ENCODE measurements around the gene PDPN.

PDPN gene

DNA sequence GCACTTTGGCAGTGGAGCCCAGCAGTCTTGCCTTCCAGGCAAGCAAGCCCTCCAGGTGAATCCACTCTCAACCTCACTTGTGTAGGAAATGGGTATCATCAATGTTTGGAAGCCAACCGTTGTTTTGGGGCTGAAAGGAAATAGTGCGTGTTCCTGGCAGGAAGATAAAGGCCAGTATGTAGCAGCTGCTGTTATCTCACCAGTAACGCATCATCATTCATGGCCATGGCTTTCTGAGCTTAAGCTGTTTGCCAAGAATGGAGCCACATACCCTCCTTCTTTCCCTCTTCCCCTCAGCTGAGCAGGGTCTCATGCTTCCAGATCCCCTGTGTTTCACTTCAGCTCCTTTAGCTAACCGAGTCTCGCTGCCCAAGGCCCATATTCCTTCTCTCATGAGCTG is 2.2 kb upstream of the PDPN start:
- no peak for DNase-seq

GRCh38 chr1:13582713-13583443 is 754 bp upstream of the PDPN start:
- no peak for DNase-seq

- no peak for DNase-seq
Measured at GRCh38 chr1:13583966-13584791, 547 bp downstream of the PDPN start.

DNA sequence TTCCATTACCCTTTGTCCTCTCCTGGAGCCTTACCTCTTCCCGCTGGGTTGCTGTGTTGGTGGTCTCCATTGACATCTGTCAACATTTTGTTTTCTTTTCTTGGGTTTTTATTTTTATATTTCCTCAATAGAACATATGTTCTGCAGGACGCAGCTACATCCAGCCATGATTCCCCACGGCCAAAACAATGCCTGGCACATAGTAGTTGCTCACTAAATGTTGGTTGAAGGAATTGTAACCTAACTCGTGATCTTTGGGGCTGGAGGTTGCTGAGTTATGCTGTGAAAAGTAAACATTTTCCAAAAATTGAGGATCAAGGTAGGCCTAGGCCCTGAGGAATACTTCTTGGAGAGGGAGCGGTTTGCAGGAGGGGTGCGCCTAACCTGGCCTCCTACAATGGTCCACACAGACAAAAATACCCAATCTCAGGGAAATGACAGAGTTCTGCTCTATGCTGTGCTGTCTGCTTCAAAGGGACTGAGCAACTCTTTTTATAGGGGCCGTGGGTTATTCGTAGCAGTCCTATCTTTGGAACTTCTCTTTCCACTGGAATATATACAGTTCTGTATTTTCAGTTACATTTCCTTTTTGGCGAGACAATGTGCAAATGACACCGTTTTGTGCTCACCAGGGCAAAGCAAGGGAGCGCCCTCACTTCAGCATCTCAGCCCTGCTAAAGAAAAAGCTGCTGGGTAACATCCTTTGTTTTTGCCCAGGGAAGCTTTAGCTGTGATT is 1.4 kb downstream of the PDPN start:
- no peak for DNase-seq

GRCh38 chr1:13585612-13585991 is 2.0 kb downstream of the PDPN start:
- DNase-seq, result no peak

- no peak for DNase-seq
Measured at GRCh38 chr1:13586001-13586400, 2.4 kb downstream of the PDPN start.

- no peak for DNase-seq
Measured at GRCh38 chr1:13587256-13588030, 3.8 kb downstream of the PDPN start.

DNA sequence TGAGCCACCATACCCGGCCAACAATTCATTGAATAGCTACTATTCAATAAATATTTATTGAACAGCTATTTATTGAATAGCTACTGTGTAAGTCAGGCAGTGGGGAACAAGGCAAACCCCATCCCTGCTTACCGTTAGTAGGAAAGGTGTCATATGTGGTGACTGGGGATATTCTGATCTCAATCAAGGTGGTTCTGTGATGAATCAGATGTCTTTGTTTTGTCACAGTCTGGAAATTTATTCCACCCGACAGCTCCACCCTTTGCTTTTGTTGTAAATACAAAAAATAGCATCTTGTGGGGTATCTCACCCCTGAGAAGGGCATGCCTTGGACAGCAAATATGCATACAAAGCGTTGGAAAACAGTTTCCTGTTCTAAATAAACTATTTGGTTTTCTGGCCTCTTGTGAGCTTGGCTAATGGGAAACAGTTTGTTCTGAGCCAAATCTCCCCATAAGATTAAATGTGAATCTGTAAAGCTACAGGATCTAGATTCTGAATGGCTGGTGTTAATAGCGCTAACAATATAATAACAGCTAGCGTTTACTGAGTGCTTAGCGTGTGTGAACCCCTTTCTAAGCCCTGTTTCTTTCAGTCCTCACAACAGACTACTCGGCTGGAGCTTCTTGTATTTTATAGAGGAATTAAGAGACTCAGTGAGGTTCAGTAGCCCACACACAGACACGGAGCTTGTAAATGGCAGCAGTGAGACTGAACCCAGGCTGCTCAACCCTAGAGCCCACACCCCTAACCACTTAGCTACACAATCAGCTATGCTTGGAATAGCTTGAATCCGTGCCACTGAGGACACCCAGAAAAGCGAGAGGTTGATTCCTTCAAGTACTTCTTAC is 5.5 kb downstream of the PDPN start:
- DNase-seq, result no peak

DNA sequence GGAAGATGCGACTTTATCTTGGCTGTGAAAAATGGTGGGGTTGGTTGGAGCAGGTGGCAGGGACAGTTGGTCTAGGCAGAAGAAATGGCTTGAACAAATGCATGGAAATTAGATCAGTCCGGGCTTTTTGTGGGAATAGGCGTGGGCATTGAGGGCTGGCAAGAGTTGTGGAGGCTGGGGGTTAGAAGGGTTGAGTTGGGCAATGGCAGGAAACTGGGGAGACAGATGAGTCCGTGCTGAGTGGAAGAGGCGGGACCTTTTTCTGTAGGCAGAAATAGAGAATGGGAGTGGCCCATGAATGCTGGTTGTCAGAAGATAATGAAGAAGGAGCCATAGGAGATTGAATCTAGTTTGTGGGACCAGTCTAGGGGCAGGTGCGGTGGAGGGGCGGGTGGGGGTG is 6.9 kb downstream of the PDPN start:
- no peak for DNase-seq

DNA sequence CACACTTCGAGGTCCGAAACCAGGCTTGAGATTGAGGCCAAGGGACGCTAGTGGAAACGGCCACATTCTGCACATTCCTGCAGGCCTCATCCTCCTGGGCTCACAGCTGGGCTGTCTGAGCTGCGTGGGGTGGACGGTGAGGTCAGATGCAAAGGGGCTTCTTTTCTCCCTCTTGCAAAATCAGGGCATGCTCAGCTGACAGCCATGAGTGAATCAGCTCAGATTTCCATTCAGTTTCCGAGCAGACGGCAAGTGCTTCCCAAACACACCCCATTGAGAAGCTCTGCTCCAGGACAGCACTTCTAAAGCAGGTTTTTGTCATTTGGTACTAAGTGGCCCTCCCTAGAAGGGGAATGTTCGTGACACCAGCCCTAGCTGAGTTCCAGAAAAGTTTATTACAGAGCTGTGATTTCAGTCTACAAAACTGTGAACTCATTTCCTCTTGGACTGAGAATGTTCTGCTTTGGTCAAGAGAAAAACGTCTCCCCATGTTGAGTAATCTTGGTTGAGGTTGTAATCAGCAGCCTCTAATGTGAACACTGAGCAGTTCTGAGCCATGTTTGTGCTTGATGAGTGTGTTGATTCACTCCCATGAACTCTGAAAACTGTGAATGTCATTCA is 10.0 kb downstream of the PDPN start:
- no peak for DNase-seq

- DNase-seq, result no peak
Measured at GRCh38 chr1:13595411-13595810, 11.8 kb downstream of the PDPN start.

DNA sequence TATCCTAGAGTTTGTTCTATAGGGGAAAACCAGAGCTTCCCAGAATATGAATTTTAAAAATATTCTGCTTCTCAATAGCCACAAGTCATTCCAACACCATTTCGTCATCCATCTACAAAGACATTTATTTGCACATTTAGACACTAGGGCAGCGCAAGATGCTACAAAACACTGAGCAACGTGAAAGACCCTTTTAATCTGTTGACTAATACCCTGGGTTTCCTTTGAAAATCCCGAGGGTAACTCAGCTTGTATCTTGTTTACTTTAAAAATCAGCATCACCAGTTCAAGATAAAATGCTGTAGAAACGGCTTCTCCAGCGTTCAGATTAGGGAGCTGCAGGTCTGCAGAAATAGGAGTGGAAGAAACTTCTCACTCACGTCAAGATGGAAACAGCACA is 13.5 kb downstream of the PDPN start:
- no peak for DNase-seq

- DNase-seq, result no peak
Measured at GRCh38 chr1:13600762-13601453, 17.3 kb downstream of the PDPN start.

DNA sequence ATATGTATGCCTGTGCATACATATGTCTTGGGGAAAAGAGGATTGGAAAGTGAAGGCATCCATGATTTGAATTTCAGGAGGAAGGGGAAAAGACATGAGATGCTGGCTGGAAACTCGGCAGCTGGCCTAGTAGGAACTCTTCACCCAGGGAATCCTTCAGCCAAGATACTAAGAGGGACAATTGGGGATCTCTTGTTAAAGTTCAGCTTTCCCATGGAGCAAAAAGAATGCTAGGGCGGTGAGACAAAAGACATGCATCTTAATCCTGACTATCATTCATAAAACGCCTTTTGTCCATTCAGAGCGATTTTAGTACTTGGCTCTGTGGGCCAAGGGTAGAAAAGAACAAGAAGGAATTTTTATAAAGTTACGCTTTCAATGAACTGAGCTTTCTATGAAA is 20.5 kb downstream of the PDPN start:
- DNase-seq, result no peak

GRCh38 chr1:13604721-13605120 is 21.1 kb downstream of the PDPN start:
- no peak for DNase-seq

- no peak for DNase-seq
Measured at GRCh38 chr1:13605159-13605558, 21.5 kb downstream of the PDPN start.

- DNase-seq, result no peak
Measured at GRCh38 chr1:13607002-13607401, 23.4 kb downstream of the PDPN start.

GRCh38 chr1:13616234-13616633 is 32.6 kb downstream of the PDPN start:
- no peak for DNase-seq

DNA sequence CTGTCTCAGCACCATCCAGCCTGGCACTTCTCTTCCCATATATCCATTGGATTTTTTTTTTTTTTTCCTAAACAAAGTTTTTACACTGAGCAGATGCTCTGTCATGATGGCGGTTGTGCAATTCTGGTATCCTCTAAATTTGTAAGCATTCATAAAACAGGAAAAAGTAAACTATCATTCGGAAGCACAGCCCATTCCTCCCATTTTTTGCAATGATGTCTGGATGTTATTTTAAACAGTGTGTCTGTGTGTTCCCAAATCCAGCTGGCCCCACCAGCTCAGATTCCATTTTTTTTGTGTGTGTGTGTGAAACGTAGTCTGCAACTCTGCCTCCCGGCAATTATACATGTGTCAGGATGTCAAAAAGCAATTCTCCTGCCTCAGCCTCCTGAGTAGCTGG is 33.5 kb downstream of the PDPN start:
- DNase-seq, result no peak

DNA sequence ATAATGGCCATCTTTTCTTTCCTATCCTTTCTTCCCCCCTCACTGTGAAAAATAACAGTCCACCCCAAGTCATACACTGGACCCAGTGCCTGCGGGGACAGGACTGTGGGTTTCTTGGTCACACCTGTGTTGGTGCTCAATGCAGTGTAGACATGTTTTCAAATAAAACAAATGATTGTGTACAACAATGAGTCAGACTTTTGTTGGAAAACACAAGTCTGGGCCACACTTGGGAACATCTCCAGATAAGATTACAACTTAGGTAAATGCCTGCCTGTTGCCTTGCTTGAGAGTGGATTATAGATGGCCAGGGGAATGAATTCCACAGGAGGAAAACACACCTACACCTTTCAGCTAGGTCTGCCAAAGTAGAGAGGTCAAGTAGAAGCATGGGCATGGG is 34.1 kb downstream of the PDPN start:
- no peak for DNase-seq

GRCh38 chr1:13618483-13618882 is 34.9 kb downstream of the PDPN start:
- no peak for DNase-seq
